Caco-2 (cell line): Measurements from ENCODE around the gene PRR33. TPM values are rescaled to one million over a fixed set of nuclear protein-coding genes. Genes with fewer than 3 reads are reported as not detected.

ENCODE experiments used
- BruUV-seq: library from RNA; stranded (reverse); fragments of 400-500 nt; replicated peaks from 2 replicates; lab custom pipeline; 2021; lab: Mats Ljungman, UMichigan
- CTCF ChIA-PET: fragments of 300-600 bp; sonication (Branson Sonifier 250); formaldehyde crosslinking; loops from one replicate; lab custom pipeline; 2022; ENCODE audit warnings: antibody characterized with exemption; lab: Charles Lee
- POLR2A ChIA-PET: fragments of 300-600 bp; sonication (Branson Sonifier 250); formaldehyde crosslinking; loops from one replicate; lab custom pipeline; 2022; ENCODE audit warnings: antibody characterized with exemption; lab: Charles Lee
- DNase-seq, 2 experiments: peaks; one replicate each; pipeline versions ENCODE4 v3.0.0 to v3.0.0-alpha.2; 2020 to 2022
- H3K27me3 ChIP-seq: replicated peaks from 2 replicates; pipeline ENCODE4 v1.6.0; 2011; ENCODE audit warnings: low read length; ENCODE audit not compliant: control insufficient read depth, insufficient read depth
- H3K36me3 ChIP-seq: 2 replicates; pipeline ENCODE4 v1.5.1; 2011; ENCODE audit warnings: low read length; ENCODE audit not compliant: control insufficient read depth, insufficient read depth
- H3K4me1 ChIP-seq: fragments of 250-450 bp; sonication (Bioruptor Pico); 2 replicates; pipeline ENCODE4 v1.5.1; 2020; ENCODE audit warnings: mild to moderate bottlenecking
- H3K4me3 ChIP-seq: 2 replicates; pipeline ENCODE4 v1.5.1; 2011; ENCODE audit warnings: low read depth, mild to moderate bottlenecking, control low read depth, low read length
- H3K9me3 ChIP-seq: fragments of 250-450 bp; sonication (Bioruptor Pico); 2 replicates; pipeline ENCODE4 v1.5.1; 2020; ENCODE audit warnings: mild to moderate bottlenecking, moderate library complexity
- H3K27ac Mint-ChIP-seq: one replicate; pipeline ENCODE4 v1.8.0; 2022; ENCODE audit warnings: mixed read lengths; ENCODE audit not compliant: unreplicated experiment
- H3K27me3 Mint-ChIP-seq: one replicate; pipeline ENCODE4 v1.8.0; 2022; ENCODE audit warnings: mixed read lengths; ENCODE audit not compliant: insufficient read depth, unreplicated experiment
- H3K36me3 Mint-ChIP-seq: one replicate; pipeline ENCODE4 v1.8.0; 2022; ENCODE audit warnings: mild to moderate bottlenecking, mixed read lengths; ENCODE audit not compliant: insufficient read depth, unreplicated experiment
- H3K4me1 Mint-ChIP-seq: one replicate; pipeline ENCODE4 v1.8.0; 2022; ENCODE audit warnings: low read depth, mixed read lengths; ENCODE audit not compliant: unreplicated experiment
- H3K4me3 Mint-ChIP-seq: one replicate; pipeline ENCODE4 v1.8.0; 2022; ENCODE audit warnings: mild to moderate bottlenecking, moderate library complexity, mixed read lengths; ENCODE audit not compliant: unreplicated experiment
- H3K9me3 Mint-ChIP-seq: one replicate; pipeline ENCODE4 v1.8.0; 2022; ENCODE audit warnings: mixed read lengths; ENCODE audit not compliant: unreplicated experiment
- intact Hi-C: fragments of 100-400 bp; cut with micrococcal nuclease; formaldehyde crosslinking; loops from one replicate; pipeline ENCODE4 v1.10.0; 2022; ENCODE audit not compliant: unreplicated experiment
- total RNA-seq: library from RNA; stranded (reverse); gene quantifications from 2 replicates; pipeline ENCODE4 v1.2.3, GENCODE V29; 2022
- TF ChIP-seq, protein P1 (sequence below), 2 experiments: fragments of 200-600 bp in 1 of 2; IDR thresholded peaks; 1 replicate in 1 of 2; 2 replicates in 1 of 2; pipeline versions ENCODE4 v1.5.1 to v1.8.0; 2011 to 2022; ENCODE audit warnings: antibody characterized with exemption in 1 of 2, control low read depth in 1 of 2, inconsistent platforms in 1 of 2, low read depth in 1 of 2, low read length in 1 of 2, mild to moderate bottlenecking in 1 of 2, moderate library complexity in 1 of 2; ENCODE audit not compliant: insufficient read depth in 1 of 2, severe bottlenecking in 1 of 2, unreplicated experiment in 1 of 2

Gene PRR33
- total RNA-seq, 1 experiment from 2014 or later, result not detected

DNA sequence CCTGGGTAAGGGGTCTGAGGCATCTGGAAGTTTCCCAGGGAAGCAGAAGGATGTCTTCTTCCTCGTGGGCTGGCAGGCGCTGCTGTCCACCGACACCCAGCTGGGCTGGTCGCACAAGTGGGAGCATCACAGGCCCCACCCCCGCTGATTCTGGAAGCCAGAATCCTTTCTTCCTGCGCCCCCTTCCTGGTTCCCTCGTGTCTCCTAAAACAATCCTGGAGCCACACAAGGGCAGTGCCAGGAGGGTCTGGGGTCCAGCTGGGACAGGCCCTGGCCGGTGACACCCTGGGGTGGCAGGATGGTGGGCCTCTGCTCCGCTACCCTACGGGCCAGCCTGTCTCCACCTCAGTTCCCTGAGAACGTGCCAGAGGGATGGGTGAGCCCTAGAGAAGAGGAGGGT, 34.6 kb downstream of the PRR33 start:
- TF ChIP-seq, protein P1, sequence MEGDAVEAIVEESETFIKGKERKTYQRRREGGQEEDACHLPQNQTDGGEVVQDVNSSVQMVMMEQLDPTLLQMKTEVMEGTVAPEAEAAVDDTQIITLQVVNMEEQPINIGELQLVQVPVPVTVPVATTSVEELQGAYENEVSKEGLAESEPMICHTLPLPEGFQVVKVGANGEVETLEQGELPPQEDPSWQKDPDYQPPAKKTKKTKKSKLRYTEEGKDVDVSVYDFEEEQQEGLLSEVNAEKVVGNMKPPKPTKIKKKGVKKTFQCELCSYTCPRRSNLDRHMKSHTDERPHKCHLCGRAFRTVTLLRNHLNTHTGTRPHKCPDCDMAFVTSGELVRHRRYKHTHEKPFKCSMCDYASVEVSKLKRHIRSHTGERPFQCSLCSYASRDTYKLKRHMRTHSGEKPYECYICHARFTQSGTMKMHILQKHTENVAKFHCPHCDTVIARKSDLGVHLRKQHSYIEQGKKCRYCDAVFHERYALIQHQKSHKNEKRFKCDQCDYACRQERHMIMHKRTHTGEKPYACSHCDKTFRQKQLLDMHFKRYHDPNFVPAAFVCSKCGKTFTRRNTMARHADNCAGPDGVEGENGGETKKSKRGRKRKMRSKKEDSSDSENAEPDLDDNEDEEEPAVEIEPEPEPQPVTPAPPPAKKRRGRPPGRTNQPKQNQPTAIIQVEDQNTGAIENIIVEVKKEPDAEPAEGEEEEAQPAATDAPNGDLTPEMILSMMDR (IDR thresholded peaks at IDR 0.05; ENCODE audit: insufficient read depth in 1 of 2, low read depth in 1 of 2, low read length in 1 of 2, severe bottlenecking in 1 of 2, unreplicated experiment in 1 of 2), result no peak
- H3K4me3 Mint-ChIP-seq, result no peak overlapping the region
- no peak for DNase-seq
- Histone ChIP-seq H3K9me3 (no peaks in the 10 kb centered on the region), H3K27me3 (no peaks in the 10 kb centered on the region), H3K4me1 (no peaks in the 10 kb centered on the region), H3K4me3 (no peak overlapping the region), H3K36me3 (no peaks in the 10 kb centered on the region)
- no peaks in the 10 kb centered on the region for H3K4me1 Mint-ChIP-seq
- H3K36me3 Mint-ChIP-seq, result no peaks in the 10 kb centered on the region
- no peaks in the 10 kb centered on the region for H3K27me3 Mint-ChIP-seq
- ChIA-PET CTCF (interaction anchor here (1.0 kb wide), 1 partner anchor 294 kb away, joined by 5 read pairs; no protein-coding TSS in a partner anchor), POLR2A (no interaction called here)
- BruUV-seq, result no TSS peak
- intact Hi-C loops, result no loop called here
- H3K27ac Mint-ChIP-seq, result no peak overlapping the region
- H3K9me3 Mint-ChIP-seq, result no peaks in the 10 kb centered on the region

DNA sequence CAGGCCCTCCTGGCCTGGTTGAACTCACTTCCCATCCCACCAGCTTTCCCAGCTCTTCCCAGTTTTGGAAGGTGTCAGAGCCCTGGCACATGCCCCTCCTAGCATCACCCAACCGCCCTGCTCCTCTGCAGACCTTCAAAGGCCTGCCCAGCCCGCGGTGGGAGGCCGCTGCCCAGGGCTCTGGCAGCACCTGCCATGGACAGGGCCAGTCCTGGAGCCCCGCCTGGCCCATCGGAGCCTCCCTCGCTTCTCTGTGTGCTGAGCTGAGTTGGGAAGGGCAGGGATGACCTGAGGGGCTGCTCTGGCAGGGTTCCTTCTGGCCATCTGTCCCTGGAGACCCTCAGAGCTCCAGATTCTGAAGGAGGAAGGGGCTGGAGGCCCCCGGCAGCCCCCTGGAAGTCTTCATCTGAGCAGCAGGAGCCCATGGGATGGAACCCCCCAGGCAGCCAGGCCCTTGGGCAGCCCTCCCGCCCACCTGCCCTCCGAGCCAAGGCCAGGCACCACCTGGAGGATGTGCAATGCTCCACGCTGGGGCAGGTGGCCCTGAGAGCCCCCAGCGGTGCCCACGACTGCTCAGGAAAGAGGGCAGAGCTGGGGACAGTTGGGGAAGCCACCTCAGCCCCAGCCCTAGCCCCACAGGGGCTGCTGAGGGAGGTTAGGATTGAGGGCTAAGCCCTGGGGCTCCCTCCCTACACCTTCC, 35.2 kb downstream of the PRR33 start:
- CTCF ChIA-PET, result no interaction called here
- H3K4me3 ChIP-seq, result no peak overlapping the region
- Mint-ChIP-seq H3K4me1 (no peaks in the 10 kb centered on the region), H3K4me3 (no peak overlapping the region), H3K36me3 (no peaks in the 10 kb centered on the region), H3K27ac (no peak overlapping the region), H3K9me3 (no peaks in the 10 kb centered on the region), H3K27me3 (no peaks in the 10 kb centered on the region)
- TF ChIP-seq, protein P1 (IDR thresholded peaks at IDR 0.05; ENCODE audit: insufficient read depth in 1 of 2, low read depth in 1 of 2, low read length in 1 of 2, severe bottlenecking in 1 of 2, unreplicated experiment in 1 of 2), result no peak
- no peaks in the 10 kb centered on the region for H3K36me3 ChIP-seq
- no peak for DNase-seq
- intact Hi-C loops, result no loop called here
- no peaks in the 10 kb centered on the region for H3K9me3 ChIP-seq
- BruUV-seq, result no TSS peak
- no peaks in the 10 kb centered on the region for H3K4me1 ChIP-seq
- POLR2A ChIA-PET, result no interaction called here
- no peaks in the 10 kb centered on the region for H3K27me3 ChIP-seq

DNA sequence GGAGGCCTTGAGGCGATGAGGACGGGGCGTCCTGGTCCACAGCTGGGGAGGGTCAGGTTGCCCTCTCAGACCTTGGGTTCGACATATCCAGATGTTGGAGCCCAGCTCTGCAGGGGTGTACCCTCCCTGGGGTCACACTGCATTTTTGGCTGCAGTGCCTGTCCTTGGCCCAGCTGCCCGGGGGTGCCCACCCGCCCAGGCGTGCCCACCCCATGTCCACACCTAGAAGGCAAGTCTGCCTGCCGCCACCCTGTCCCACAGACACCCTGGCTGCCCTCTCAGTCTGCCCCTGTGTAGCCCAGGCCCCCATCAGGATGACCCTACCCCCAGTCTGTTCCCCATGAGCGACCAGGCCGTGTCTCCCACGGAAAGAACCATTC, 35.8 kb downstream of the PRR33 start:
- ChIA-PET POLR2A (no interaction called here), CTCF (interaction anchor here (0.6 to 1.4 kb wide), 3 partner anchors 19 to 31 kb away, joined by 3 to 5 read pairs (median 4); no protein-coding TSS in a partner anchor)
- Mint-ChIP-seq H3K4me1 (no peaks in the 10 kb centered on the region), H3K27ac (no peak overlapping the region), H3K36me3 (no peaks in the 10 kb centered on the region), H3K9me3 (no peaks in the 10 kb centered on the region), H3K27me3 (no peaks in the 10 kb centered on the region), H3K4me3 (no peak overlapping the region)
- Histone ChIP-seq H3K9me3 (no peaks in the 10 kb centered on the region), H3K4me1 (no peaks in the 10 kb centered on the region), H3K27me3 (no peaks in the 10 kb centered on the region), H3K36me3 (no peaks in the 10 kb centered on the region), H3K4me3 (no peak overlapping the region)
- TF ChIP-seq, protein P1 (IDR thresholded peaks at IDR 0.05; ENCODE audit: insufficient read depth in 1 of 2, low read depth in 1 of 2, low read length in 1 of 2, severe bottlenecking in 1 of 2, unreplicated experiment in 1 of 2), result no peak
- BruUV-seq, result no TSS peak
- no peak for DNase-seq
- intact Hi-C loops, result no loop called here
